Right hindlimb (tissue), 1 donor: ENCODE results near the gene FOXN3.
A peak's percentile ranks its signal among the peaks of the same experiment; 100 is the strongest.

Experiments used
- DNase-seq: peaks from one replicate; pipeline ENCODE4 v3.0.0-alpha.2; 2018

The FOXN3 gene

GRCh38 chr14:89248411-89249064 lies 168.5 kb downstream of the FOXN3 start:
- no peak for DNase-seq

DNA sequence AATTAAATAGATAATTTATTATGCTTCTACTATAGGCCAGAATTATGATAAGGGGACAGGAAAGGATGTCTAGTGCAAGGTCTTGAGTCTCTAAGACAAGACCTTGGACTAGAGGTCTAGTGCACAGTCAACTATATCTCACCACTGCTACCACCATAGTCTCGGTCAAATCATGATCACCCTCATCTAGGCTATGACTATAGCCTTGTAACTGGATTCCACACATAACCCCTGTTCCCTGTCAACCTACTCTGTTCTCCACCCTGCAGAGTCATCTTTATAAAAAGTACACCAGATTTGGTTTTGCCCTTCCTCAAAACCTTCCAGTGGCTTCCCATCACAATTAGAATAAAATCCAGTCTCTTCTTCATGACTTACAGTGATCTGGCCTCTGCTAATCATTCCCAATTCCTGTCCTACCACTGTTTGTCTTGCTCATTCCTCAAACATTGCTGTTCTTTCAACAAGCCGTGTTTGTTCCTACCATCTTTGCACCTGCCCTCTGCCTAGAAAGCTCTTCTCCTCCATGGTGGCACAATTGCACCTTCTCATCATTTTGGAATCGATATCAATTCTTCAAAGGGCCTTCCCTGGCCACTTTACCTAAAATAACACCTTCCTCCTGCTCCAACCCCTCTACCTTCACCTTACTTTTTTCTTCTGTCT lies 169.4 kb downstream of the FOXN3 start:
- no peak for DNase-seq

DNA sequence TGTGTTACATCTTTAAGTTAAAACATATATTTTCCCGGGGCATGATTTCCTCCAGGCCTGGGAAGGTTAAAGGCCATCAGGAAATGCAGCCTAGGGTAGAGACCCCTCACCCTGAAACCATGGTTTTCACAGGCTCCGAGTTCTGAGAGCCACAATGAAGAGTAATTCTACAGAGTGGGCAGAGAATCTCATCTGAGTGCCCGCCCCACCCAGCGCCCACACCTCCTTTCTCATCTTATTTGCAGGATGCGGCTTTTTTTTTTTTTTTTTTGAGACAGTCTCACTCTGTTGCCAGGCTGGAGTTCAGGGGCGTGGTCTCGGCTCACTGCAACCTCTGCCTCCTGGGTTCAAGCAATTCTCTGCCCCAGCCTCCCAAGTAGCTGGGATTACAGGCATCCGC lies 170.7 kb downstream of the FOXN3 start:
- no peak for DNase-seq

- DNase-seq = no peak
Observed at GRCh38 chr14:89245802-89246201, 171.2 kb downstream of the FOXN3 start.

- no peak for DNase-seq
Observed at GRCh38 chr14:89244720-89245119, 172.3 kb downstream of the FOXN3 start.

DNA sequence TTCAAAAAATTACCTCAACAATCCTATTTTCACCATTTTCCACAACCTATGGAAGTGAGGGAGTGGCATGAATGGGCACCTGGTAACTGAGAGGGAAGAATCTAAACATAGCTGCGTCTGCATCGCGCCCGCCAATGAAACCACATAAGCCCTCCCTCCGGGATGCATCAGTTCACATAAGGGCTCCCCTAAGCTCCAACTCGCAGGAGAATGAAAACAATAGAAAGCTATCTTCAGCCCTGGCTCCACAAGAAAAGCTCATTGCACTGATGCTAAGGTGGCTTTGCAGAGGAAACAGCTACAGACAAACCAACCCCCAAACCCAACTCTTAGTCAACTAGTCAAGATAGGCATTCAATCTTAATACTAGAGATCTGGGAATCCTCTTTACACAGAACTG lies 173.3 kb downstream of the FOXN3 start:
- DNase-seq = no peak

DNA sequence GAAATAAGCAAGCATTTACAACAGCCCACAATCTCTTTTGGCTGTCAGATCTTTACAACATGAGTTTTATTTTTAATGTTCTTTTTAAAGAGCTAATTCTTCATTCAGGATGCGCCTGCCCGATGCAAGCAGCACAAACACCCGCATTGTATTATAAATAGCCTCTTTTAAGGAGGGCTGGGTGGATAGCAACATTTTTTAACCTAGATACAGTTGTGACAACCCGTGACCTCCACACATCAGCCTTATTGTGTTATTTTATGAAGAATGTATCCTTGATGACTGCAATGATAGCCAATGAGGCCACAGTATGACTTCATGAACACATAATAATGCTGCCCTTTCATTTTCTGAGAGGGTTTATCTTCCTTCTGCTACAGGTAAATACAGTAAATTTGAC lies 173.7 kb downstream of the FOXN3 start:
- no peak for DNase-seq

DNA sequence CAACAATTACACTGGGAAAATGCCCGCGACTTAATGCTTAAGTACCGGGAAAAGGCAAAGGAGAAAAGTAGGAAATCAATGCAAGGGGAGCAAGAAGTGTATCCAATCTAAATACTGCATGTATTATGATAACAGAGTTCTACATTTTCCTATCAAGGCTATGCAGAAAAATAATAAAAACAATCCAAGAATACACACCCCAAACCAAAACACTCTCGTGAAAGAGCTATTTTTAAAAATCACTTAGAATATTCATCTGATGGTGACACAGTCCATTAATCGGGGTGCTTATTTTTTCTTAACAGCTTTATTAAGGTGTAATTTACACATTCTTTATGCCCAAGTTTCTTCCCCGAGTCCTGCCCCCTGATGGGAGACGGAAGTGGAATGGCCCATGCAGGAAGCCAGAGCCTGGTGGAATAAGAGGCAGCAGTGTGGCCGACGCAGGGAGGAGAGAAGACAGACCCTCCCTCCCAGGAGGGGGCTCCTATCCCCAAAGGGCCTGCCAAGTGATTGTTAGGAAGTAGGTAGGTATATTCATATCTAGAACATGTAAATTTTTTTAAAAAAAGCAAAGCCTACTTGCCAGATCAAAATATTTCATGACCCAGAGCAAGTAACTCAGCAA lies 174.3 kb downstream of the FOXN3 start:
- DNase-seq = no peak

- DNase-seq = no peak
Observed at GRCh38 chr14:89241934-89242651, 174.9 kb downstream of the FOXN3 start.

DNA sequence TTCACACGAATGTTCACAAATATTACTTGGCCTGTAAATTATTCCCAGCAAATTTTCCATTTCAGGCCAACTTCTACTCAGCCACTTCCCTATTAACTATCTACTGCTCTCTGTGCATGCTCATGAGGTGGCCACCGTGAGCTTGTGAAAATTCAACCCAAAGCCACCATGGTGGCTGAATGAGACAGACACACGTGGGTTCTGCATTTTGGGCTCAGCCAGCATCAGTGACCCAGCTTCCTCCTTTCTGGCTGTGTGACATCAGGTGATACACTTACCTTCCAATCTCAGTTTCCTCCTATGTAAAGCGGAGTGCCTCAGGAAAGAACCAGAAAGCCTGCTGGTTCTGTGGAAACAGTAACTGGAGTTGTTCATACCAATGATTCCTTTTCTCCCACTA lies 175.8 kb downstream of the FOXN3 start:
- no peak for DNase-seq

GRCh38 chr14:89240414-89240813 lies 176.6 kb downstream of the FOXN3 start:
- DNase-seq = no peak

- no peak for DNase-seq
Observed at GRCh38 chr14:89239023-89239422, 178.0 kb downstream of the FOXN3 start.

DNA sequence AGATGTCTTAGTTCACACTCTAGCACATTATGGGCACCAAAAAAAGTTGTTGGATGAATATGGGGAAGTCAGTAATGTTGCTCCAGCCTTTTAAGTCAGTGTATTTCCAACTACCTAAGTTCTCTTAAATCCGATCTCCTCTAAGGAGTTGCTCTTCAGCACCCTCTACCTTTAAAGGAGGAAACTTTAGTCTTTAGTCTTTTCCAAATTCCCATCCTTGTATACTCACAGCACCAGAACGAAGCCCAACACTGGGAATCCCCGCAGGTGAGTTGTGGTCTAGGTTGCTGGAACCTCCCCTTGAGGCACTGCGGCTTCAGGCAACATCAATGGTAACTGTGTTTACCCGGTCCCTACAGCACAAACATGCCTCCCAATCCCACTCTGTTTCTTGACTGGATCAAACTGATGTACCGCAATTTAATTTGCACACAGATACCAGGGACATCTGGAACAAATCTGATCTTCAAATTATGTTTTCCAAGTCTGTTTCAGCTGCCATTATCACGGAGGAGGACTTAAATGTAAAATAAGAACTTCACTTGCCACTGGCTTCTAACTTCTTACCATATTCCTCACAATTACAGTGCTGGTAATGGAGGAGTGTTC lies 179.0 kb downstream of the FOXN3 start:
- no peak for DNase-seq

- DNase-seq = no peak
Observed at GRCh38 chr14:89236851-89237250, 180.2 kb downstream of the FOXN3 start.

- no peak for DNase-seq
Observed at GRCh38 chr14:89233184-89233583, 183.8 kb downstream of the FOXN3 start.

GRCh38 chr14:89232265-89233070 lies 184.6 kb downstream of the FOXN3 start:
- no peak for DNase-seq

GRCh38 chr14:89231426-89232113 lies 185.5 kb downstream of the FOXN3 start:
- no peak for DNase-seq

DNA sequence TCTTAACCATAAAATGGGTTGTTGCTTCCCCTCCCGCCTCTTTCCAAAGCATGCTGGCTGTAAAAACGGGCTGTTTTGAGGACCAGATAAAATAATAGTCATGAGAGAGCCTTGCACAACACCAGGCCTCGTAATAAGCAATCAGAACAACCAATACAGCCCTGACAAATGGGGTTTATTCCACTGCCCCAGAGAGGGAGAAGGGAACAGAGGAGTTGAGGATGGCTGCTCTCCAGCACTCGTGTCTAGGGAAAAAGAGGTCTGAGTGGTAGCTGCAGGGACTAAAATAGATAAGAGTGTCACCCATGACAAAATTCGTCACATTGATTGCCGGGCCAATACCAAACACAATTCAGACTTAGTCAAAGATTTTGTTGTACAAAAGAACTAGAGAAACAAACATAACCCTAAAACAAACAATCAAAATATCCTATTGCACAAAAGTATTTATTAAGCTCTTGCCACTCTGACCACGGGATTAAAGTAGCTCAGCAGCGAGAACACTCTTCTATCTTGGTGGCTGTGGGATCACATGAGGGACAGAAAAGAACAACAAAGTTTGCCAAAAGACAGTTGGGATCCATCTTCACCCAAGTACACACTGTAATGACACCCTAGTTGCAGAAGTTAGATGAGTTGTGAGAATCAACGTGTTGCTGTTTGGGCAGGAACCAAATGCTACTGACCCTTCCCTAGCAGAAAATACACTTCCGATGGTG lies 188.0 kb downstream of the FOXN3 start:
- DNase-seq = no peak

DNA sequence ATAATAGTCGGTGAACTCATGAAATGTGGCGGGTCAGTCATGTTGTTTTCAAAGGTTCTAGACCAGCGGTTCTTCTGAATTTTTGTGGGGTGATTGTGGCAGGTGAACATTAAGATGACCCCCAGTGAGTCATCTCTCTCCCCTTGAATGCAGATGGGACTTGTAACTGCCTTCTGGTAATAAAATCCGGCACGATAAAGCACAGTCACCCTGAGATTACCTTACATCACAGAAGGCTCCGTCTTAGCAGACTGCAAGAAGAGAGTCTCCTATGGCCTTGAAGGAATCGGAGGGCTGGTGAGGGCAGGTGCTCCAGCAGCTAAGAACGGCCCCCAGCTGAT lies 189.6 kb downstream of the FOXN3 start:
- DNase-seq = no peak

- peak; percentile 59 for DNase-seq
Observed at GRCh38 chr14:89226801-89227495, 190.1 kb downstream of the FOXN3 start.

DNA sequence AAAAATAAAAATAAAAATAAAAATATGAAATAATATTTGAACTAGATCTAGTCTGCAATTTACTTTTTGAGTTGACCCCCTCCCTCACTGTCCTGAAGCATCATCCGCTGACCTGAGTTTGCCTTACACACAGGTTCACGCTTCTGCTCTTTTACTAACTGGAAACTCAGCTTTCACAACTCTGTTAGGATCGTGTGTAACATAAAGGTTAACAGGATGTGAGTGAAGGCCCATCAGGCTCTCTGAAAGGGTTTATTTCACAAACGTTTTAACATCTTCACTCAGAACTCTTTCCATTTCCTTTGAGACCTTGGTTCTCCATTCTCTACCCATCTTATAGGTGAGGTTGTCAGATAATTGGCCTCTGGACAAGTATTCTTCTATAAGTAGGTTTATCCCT lies 191.4 kb downstream of the FOXN3 start:
- no peak for DNase-seq
